OCI-LY7 (cell line): ENCODE measurements around the gene CDK14. TPM values are rescaled to one million over a fixed set of nuclear protein-coding genes. Genes with fewer than 3 reads are reported as not detected.

ENCODE experiments used
- BruUV-seq: library from RNA; stranded (reverse); fragments of 400-500 nt; replicated peaks from 2 replicates; lab custom pipeline; 2021; lab: Mats Ljungman, UMichigan
- CTCF ChIA-PET: fragments of 300-600 bp; sonication (Branson Sonifier 250); formaldehyde crosslinking; loops from one replicate; lab custom pipeline; 2022; ENCODE audit warnings: antibody characterized with exemption; ENCODE audit not compliant: unreplicated experiment; lab: Charles Lee
- POLR2A ChIA-PET: fragments of 300-600 bp; sonication (Branson Sonifier 250); formaldehyde crosslinking; loops from one replicate; lab custom pipeline; 2022; ENCODE audit warnings: antibody characterized with exemption; lab: Charles Lee
- DNase-seq: peaks from one replicate; pipeline ENCODE4 v3.0.0-alpha.2; 2015; ENCODE audit warnings: low spot score
- H2AFZ ChIP-seq: fragments of 200-600 bp; sonication (generic), shearing (Covaris generic); 2 replicates; pipeline ENCODE4 v1.6.1; 2014; ENCODE audit warnings: mild to moderate bottlenecking, antibody characterized with exemption, low read length, moderate library complexity
- H3K27ac ChIP-seq: fragments of 200-600 bp; sonication (generic); 2 replicates; pipeline ENCODE4 v1.5.1; 2014; ENCODE audit warnings: mixed run types, low read depth, mild to moderate bottlenecking, moderate library complexity, low read length, inconsistent platforms; ENCODE audit not compliant: poor library complexity, severe bottlenecking
- H3K36me3 ChIP-seq: fragments of 200-600 bp; sonication (generic); 2 replicates; pipeline ENCODE4 v1.6.1; 2014; ENCODE audit warnings: mild to moderate bottlenecking, antibody characterized with exemption, low read length, moderate library complexity, mixed read lengths; ENCODE audit not compliant: insufficient read depth
- H3K4me1 ChIP-seq: fragments of 200-600 bp; sonication (generic); 2 replicates; pipeline ENCODE4 v1.5.1; 2014; ENCODE audit warnings: mild to moderate bottlenecking, low read length; ENCODE audit not compliant: insufficient read depth, poor library complexity, severe bottlenecking
- H3K4me2 ChIP-seq: fragments of 200-600 bp; sonication (generic); 2 replicates; pipeline ENCODE4 v1.6.1; 2014; ENCODE audit warnings: mild to moderate bottlenecking, low read length
- H3K4me3 ChIP-seq: fragments of 200-600 bp; sonication (generic); 2 replicates; pipeline ENCODE4 v1.5.1; 2014; ENCODE audit warnings: mild to moderate bottlenecking, low read depth, low read length; ENCODE audit not compliant: poor library complexity, severe bottlenecking
- H3K79me2 ChIP-seq: fragments of 200-600 bp; sonication (generic); 2 replicates; pipeline ENCODE4 v1.6.1; 2016; ENCODE audit warnings: low read depth, mild to moderate bottlenecking, low read length, moderate library complexity, mixed read lengths; ENCODE audit not compliant: insufficient read depth
- H3K9me2 ChIP-seq: fragments of 200-600 bp; sonication (generic); 2 replicates; pipeline ENCODE4 v1.6.1; 2016; ENCODE audit warnings: mild to moderate bottlenecking, low read length, mixed read lengths; ENCODE audit not compliant: insufficient read depth
- H3K9me3 ChIP-seq: fragments of 200-600 bp; sonication (generic); 2 replicates; pipeline ENCODE4 v1.6.1; 2014; ENCODE audit warnings: mild to moderate bottlenecking, mixed run types, low read length, mixed read lengths
- H4K20me1 ChIP-seq: fragments of 200-600 bp; sonication (generic); 2 replicates; pipeline ENCODE4 v1.6.1; 2014; ENCODE audit warnings: mild to moderate bottlenecking, antibody characterized with exemption, low read length, moderate library complexity, mixed read lengths; ENCODE audit not compliant: insufficient read depth
- CTCF ChIP-seq: fragments of 200-600 bp; sonication (generic); conservative IDR thresholded peaks from 2 replicates; pipeline ENCODE4 v1.5.1; 2014; ENCODE audit warnings: mild to moderate bottlenecking, antibody characterized with exemption, low read length, moderate library complexity, mixed read lengths
- EZH2phosphoT487 ChIP-seq: fragments of 200-600 bp; sonication (generic); IDR thresholded peaks from 2 replicates; pipeline ENCODE4 v1.6.1; 2018; ENCODE audit warnings: low read depth, borderline replicate concordance, mild to moderate bottlenecking, mixed run types, antibody characterized with exemption, low read length, moderate library complexity, mixed read lengths
- intact Hi-C: fragments of 100-400 bp; cut with micrococcal nuclease; formaldehyde crosslinking; loops from one replicate; pipeline ENCODE4 v1.10.0; 2022; ENCODE audit not compliant: unreplicated experiment
- total RNA-seq, 2 experiments: library from RNA; depleted of rRNA in 1 of 2; stranded (reverse); fragments of >200 nt in 1 of 2; shearing (Covaris generic) in 1 of 2; gene quantifications; 2 replicates each; pipeline ENCODE4 v1.2.3, GENCODE V29; 2014 to 2022

CDK14 gene
- total RNA-seq, 2 experiments from 2014 or later: 90.7 to 111 TPM

DNA sequence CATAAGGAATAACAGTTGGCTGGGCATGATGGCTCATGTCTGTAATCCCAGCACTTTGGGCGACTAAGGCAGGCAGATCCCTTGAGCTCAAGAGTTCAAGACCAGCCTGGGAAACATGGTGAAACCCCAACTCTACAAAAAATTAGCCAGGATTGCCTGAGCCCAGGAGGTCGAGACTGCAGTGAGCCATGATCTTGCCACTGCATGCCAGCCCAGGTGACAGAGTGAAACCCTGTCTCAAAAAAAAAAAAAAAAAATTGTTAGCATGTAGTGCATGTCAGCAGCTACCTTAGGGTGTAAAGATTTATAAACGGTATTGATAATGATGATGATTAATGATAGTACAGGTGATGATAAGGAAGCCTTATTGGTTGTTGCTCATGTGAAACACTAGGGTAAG is 336.9 kb downstream of the CDK14 start:
- Histone ChIP-seq H3K4me2 (0 out of 2 replicates have a peak overlapping the region, but pooled peaks have one; percentile 43), H3K27ac (no peak overlapping the region), H3K79me2 (no peaks in the 10 kb centered on the region), H2AFZ (no peak overlapping the region), H3K4me3 (no peak overlapping the region), H3K36me3 (peaks cover 20% of the 10 kb centered on the region), H4K20me1 (no peaks in the 10 kb centered on the region), H3K4me1 (peaks cover 42% of the 10 kb centered on the region), H3K9me3 (no peaks in the 10 kb centered on the region; the same call in 1 of the 2 replicates), H3K9me2 (no peaks in the 10 kb centered on the region)
- ChIA-PET CTCF (no interaction called here), POLR2A (interaction anchor here (0.6 to 1.8 kb wide), 6 partner anchors 9 to 588 kb away, joined by 3 to 7 read pairs (median 3); no protein-coding TSS in a partner anchor)
- no peak for DNase-seq
- TF ChIP-seq EZH2phosphoT487 (no peak), CTCF (no peak)
- no TSS peak for BruUV-seq
- intact Hi-C loops: loop anchor here (5.0 kb wide), 1 partner anchor 176 kb away; no protein-coding TSS in a partner anchor

GRCh38 chr7:90933984-90934383 is 337.9 kb downstream of the CDK14 start:
- no peak for DNase-seq
- no TSS peak for BruUV-seq
- ChIA-PET CTCF (no interaction called here), POLR2A (interaction anchor here (0.7 kb wide), 1 partner anchor 11 kb away, joined by 3 read pairs; no protein-coding TSS in a partner anchor)
- Histone ChIP-seq H3K36me3 (peaks cover 20% of the 10 kb centered on the region), H3K4me3 (no peak overlapping the region), H3K4me2 (no peak overlapping the region), H2AFZ (no peak overlapping the region), H3K9me2 (no peaks in the 10 kb centered on the region), H3K9me3 (no peaks in the 10 kb centered on the region; the same call in 1 of the 2 replicates), H3K79me2 (no peaks in the 10 kb centered on the region), H3K27ac (no peak overlapping the region), H4K20me1 (no peaks in the 10 kb centered on the region), H3K4me1 (peaks cover 42% of the 10 kb centered on the region)
- intact Hi-C loops: loop anchor here (5.0 kb wide), 1 partner anchor 177 kb away; no protein-coding TSS in a partner anchor
- TF ChIP-seq EZH2phosphoT487 (no peak), CTCF (no peak)

- no peaks in the 10 kb centered on the region for H3K79me2 ChIP-seq
- H4K20me1 ChIP-seq: no peaks in the 10 kb centered on the region
- ChIA-PET CTCF (no interaction called here), POLR2A (interaction anchor here (1.0 to 1.7 kb wide), 2 partner anchors 10 to 230 kb away, joined by 3 read pairs; no protein-coding TSS in a partner anchor)
- no peak overlapping the region for H3K27ac ChIP-seq
- TF ChIP-seq EZH2phosphoT487: no peak
- no peak for TF ChIP-seq CTCF
- BruUV-seq: no TSS peak
- no peaks in the 10 kb centered on the region for H3K4me1 ChIP-seq
- H3K4me3 ChIP-seq: no peak overlapping the region
- intact Hi-C loops: no loop called here
- no peaks in the 10 kb centered on the region; the same call in 1 of the 2 replicates for H3K9me3 ChIP-seq
- DNase-seq: no peak
- no peaks in the 10 kb centered on the region for H3K9me2 ChIP-seq
- no peak overlapping the region for H3K4me2 ChIP-seq
- peaks cover 21% of the 10 kb centered on the region for H3K36me3 ChIP-seq
- H2AFZ ChIP-seq: no peak overlapping the region
These were observed 342.2 kb downstream of the CDK14 start for GRCh38 chr7:90938371-90938770.
